Endodermal cell (in vitro differentiated cells): ENCODE measurements around the gene LSM7. TPM values are rescaled to one million over a fixed set of nuclear protein-coding genes. Genes with fewer than 3 reads are reported as not detected.

ENCODE experiments used
- DNase-seq: peaks from one replicate; pipeline ENCODE4 v3.0.0-alpha.2; 2017
- H3K27ac ChIP-seq: 2 replicates; pipeline ENCODE4 v1.5.1; 2013; ENCODE audit warnings: mild to moderate bottlenecking, low read depth, low read length, moderate library complexity
- H3K27me3 ChIP-seq: 2 replicates; pipeline ENCODE4 v1.6.1; 2013; ENCODE audit warnings: mild to moderate bottlenecking, low read length, moderate library complexity; ENCODE audit not compliant: insufficient read depth, control insufficient read depth, poor library complexity, severe bottlenecking
- H3K36me3 ChIP-seq: 2 replicates; pipeline ENCODE4 v1.7.0; 2013; ENCODE audit warnings: mild to moderate bottlenecking, low read length, moderate library complexity; ENCODE audit not compliant: control insufficient read depth, insufficient read depth
- H3K4me1 ChIP-seq: one replicate; pipeline ENCODE4 v1.7.0; 2013; ENCODE audit warnings: low read length; ENCODE audit not compliant: control insufficient read depth, insufficient read depth
- H3K4me3 ChIP-seq: 2 replicates; pipeline ENCODE4 v1.5.1; 2013; ENCODE audit warnings: mild to moderate bottlenecking, low read length, moderate library complexity
- H3K9ac ChIP-seq: 2 replicates; pipeline ENCODE4 v1.6.1; 2013; ENCODE audit warnings: mild to moderate bottlenecking, low read length, moderate library complexity; ENCODE audit not compliant: poor library complexity, severe bottlenecking; ENCODE audit errors: extremely low read depth
- H3K9me3 ChIP-seq: 2 replicates; pipeline ENCODE4 v1.6.1; 2013; ENCODE audit warnings: mild to moderate bottlenecking, low read length, moderate library complexity; ENCODE audit not compliant: control insufficient read depth
- H3K27ac Mint-ChIP-seq: 2 replicates; pipeline ENCODE4 v1.8.0; 2020; ENCODE audit warnings: mixed read lengths
- H3K27me3 Mint-ChIP-seq: 2 replicates; pipeline ENCODE4 v1.8.0; 2021; ENCODE audit warnings: mild to moderate bottlenecking, mixed read lengths; ENCODE audit not compliant: insufficient read depth
- H3K36me3 Mint-ChIP-seq: 2 replicates; pipeline ENCODE4 v1.8.0; 2020; ENCODE audit warnings: low read depth, mixed read lengths
- H3K4me1 Mint-ChIP-seq: 2 replicates; pipeline ENCODE4 v1.8.0; 2020; ENCODE audit warnings: mixed read lengths
- H3K4me3 Mint-ChIP-seq: 2 replicates; pipeline ENCODE4 v1.8.0; 2020; ENCODE audit warnings: mild to moderate bottlenecking, moderate library complexity, mixed read lengths
- H3K9me3 Mint-ChIP-seq: 2 replicates; pipeline ENCODE4 v1.8.0; 2020; ENCODE audit warnings: mild to moderate bottlenecking, mixed read lengths
- CTCF ChIP-seq: fragments of 200-600 bp; sonication (generic); conservative IDR thresholded peaks from 2 replicates; pipeline ENCODE4 v1.5.0; 2021; ENCODE audit warnings: antibody characterized with exemption, mild to moderate bottlenecking
- WGBS, 2 experiments: methylation state at CpG; one replicate each; pipeline versions ENCODE4 v1.1.5 to v1.1.7; 2013; ENCODE audit warnings: missing lambda C conversion rate in 2 of 2, mixed read lengths in 1 of 2; ENCODE audit not compliant: insufficient coverage in 1 of 2, insufficient read length in 1 of 2; 5-methylcytosine and 5-hydroxymethylcytosine counted together
- total RNA-seq, 2 donors: library from RNA; stranded (reverse); fragmentation: NEBNext Ultra II Directional in 1 of 2; extraction: Animal tissue kit (Norgen Biotek cat#: 25700) in 1 of 2; gene quantifications; 2 replicates in 1 of 2; 3 replicates in 1 of 2; pipeline ENCODE4 v1.2.1, GENCODE V29; 2021

LSM7 gene
- total RNA-seq, 2 donors from 2014 or later: 141 to 149 TPM

- Mint-ChIP-seq H3K9me3 (peaks cover 12% of the 10 kb centered on the region), H3K27ac (no peak overlapping the region), H3K36me3 (no peaks in the 10 kb centered on the region), H3K4me3 (no peak overlapping the region), H3K27me3 (peaks cover 5% of the 10 kb centered on the region), H3K4me1 (no peaks in the 10 kb centered on the region)
- Histone ChIP-seq H3K9me3 (no peaks in the 10 kb centered on the region), H3K27me3 (no peaks in the 10 kb centered on the region), H3K9ac (no peak overlapping the region), H3K4me1 (no peaks in the 10 kb centered on the region), H3K36me3 (no peaks in the 10 kb centered on the region), H3K4me3 (no peak overlapping the region), H3K27ac (no peak overlapping the region)
- WGBS, 2 experiments: 87 to 89% methylated on average over 13 to 16 of the region's 16 CpGs
- DNase-seq: no peak
- TF ChIP-seq CTCF: no peak
Observed at GRCh38 chr19:2371656-2372055, 43.3 kb upstream of the LSM7 start.

GRCh38 chr19:2365201-2365970, 37.0 kb upstream of the LSM7 start:
- Histone ChIP-seq H3K4me3 (no peak overlapping the region), H3K9ac (no peak overlapping the region), H3K4me1 (no peaks in the 10 kb centered on the region), H3K27ac (no peak overlapping the region), H3K36me3 (no peaks in the 10 kb centered on the region), H3K27me3 (peaks cover 4% of the 10 kb centered on the region), H3K9me3 (no peaks in the 10 kb centered on the region)
- no peak for DNase-seq
- H3K4me1 Mint-ChIP-seq: no peaks in the 10 kb centered on the region
- H3K9me3 Mint-ChIP-seq: peaks cover 9% of the 10 kb centered on the region
- H3K36me3 Mint-ChIP-seq: no peaks in the 10 kb centered on the region
- no peak for TF ChIP-seq CTCF
- peaks cover 8% of the 10 kb centered on the region for H3K27me3 Mint-ChIP-seq
- 94% methylated on average over 6 to 10 of the region's 10 CpGs for WGBS, 2 experiments
- H3K4me3 Mint-ChIP-seq: no peak overlapping the region
- no peak overlapping the region for H3K27ac Mint-ChIP-seq

- no peak overlapping the region for H3K27ac ChIP-seq
- H3K4me3 ChIP-seq: no peak overlapping the region
- Mint-ChIP-seq H3K4me3 (no peak overlapping the region), H3K9me3 (peaks cover 3% of the 10 kb centered on the region), H3K27ac (no peak overlapping the region), H3K4me1 (no peaks in the 10 kb centered on the region), H3K36me3 (no peaks in the 10 kb centered on the region), H3K27me3 (peaks cover 16% of the 10 kb centered on the region)
- no peaks in the 10 kb centered on the region for H3K9me3 ChIP-seq
- 86 to 88% methylated on average over 3 to 17 of the region's 17 CpGs for WGBS, 2 experiments
- no peak for TF ChIP-seq CTCF
- no peaks in the 10 kb centered on the region for H3K4me1 ChIP-seq
- DNase-seq: no peak
- no peaks in the 10 kb centered on the region for H3K36me3 ChIP-seq
- no peak overlapping the region for H3K9ac ChIP-seq
- peaks cover 19% of the 10 kb centered on the region for H3K27me3 ChIP-seq
Observed at GRCh38 chr19:2363419-2363818, 35.0 kb upstream of the LSM7 start.
